SK-N-SH treated with all-trans-retinoic acid at 6 μM for 48 hours (cell line): ENCODE data around the gene LRRC40.
"Not testable (repeated sequence)": the region's sequence is repeated elsewhere in the genome, so short reads cannot be mapped to it uniquely, and the experiment has no call there.

Experiments
- ESRRG ChIP-seq: fragments of 250-450 bp; sonication (Bioruptor Pico); IDR thresholded peaks from 2 replicates; pipeline ENCODE4 v1.6.1; 2021; ENCODE audit warnings: mild to moderate bottlenecking
- OSR1 ChIP-seq: fragments of 250-450 bp; sonication (Bioruptor Pico); IDR thresholded peaks from 2 replicates; pipeline ENCODE4 v1.8.0; 2022; ENCODE audit warnings: moderate library complexity, mild to moderate bottlenecking, inconsistent platforms
- RARB ChIP-seq: fragments of 250-450 bp; sonication (Bioruptor Pico); IDR thresholded peaks from 2 replicates; pipeline ENCODE4 v1.8.0; 2021; ENCODE audit warnings: mild to moderate bottlenecking, moderate library complexity
- TCF4 ChIP-seq: fragments of 250-450 bp; sonication (Bioruptor Pico); IDR thresholded peaks from 2 replicates; pipeline ENCODE4 v1.8.0; 2021; ENCODE audit warnings: mild to moderate bottlenecking, moderate library complexity, borderline replicate concordance
- ZFP30 ChIP-seq: fragments of 450-650 bp; formaldehyde crosslinking; IDR thresholded peaks from 2 replicates; pipeline ENCODE4 v1.5.0; 2022; ENCODE audit warnings: mild to moderate bottlenecking, moderate library complexity
- ZNF565 ChIP-seq: fragments of 450-650 bp; formaldehyde crosslinking; conservative IDR thresholded peaks from 2 replicates; pipeline ENCODE4 v1.5.0; 2020; ENCODE audit warnings: low read depth, mild to moderate bottlenecking, moderate library complexity
- ZNF70 ChIP-seq: fragments of 450-650 bp; formaldehyde crosslinking; IDR thresholded peaks from 2 replicates; pipeline ENCODE4 v1.5.0; 2020; ENCODE audit warnings: mild to moderate bottlenecking, moderate library complexity
- TF ChIP-seq, protein P1 (sequence below): fragments of 250-450 bp; sonication (Bioruptor Pico); IDR thresholded peaks from 2 replicates; pipeline ENCODE4 v1.8.0; 2020; ENCODE audit warnings: mild to moderate bottlenecking, moderate library complexity, borderline replicate concordance
- TF ChIP-seq, protein P2 (sequence below): fragments of 250-450 bp; sonication (Bioruptor Pico); IDR thresholded peaks from 2 replicates; pipeline ENCODE4 v1.5.1; 2020; ENCODE audit warnings: low read depth, mild to moderate bottlenecking, moderate library complexity
- TF ChIP-seq, protein P3 (sequence below): fragments of 250-450 bp; sonication (Bioruptor Pico); IDR thresholded peaks from 2 replicates; pipeline ENCODE4 v1.5.1; 2021; ENCODE audit warnings: mild to moderate bottlenecking, moderate library complexity

DNA sequence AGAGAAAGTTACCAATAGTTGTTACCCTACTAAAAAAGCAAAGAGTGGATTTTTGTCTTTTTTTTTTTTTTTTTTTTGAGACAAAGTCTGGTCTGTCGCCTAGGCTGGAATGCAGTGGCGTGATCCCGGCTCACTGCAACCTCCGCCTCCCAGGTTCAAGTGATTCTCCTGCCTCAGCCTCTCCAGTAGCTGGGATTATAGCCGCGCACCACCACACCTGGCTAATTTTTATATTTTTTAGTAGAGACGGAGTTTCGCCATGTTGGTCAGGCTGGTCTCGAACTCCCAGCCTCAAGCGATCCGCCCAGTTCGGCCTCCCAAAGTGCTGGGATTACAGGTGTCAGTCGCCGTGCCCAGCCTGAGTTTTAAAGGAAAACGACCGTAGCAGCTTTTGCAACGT is 1.5 kb upstream of the LRRC40 start:
- TF ChIP-seq, protein P1, sequence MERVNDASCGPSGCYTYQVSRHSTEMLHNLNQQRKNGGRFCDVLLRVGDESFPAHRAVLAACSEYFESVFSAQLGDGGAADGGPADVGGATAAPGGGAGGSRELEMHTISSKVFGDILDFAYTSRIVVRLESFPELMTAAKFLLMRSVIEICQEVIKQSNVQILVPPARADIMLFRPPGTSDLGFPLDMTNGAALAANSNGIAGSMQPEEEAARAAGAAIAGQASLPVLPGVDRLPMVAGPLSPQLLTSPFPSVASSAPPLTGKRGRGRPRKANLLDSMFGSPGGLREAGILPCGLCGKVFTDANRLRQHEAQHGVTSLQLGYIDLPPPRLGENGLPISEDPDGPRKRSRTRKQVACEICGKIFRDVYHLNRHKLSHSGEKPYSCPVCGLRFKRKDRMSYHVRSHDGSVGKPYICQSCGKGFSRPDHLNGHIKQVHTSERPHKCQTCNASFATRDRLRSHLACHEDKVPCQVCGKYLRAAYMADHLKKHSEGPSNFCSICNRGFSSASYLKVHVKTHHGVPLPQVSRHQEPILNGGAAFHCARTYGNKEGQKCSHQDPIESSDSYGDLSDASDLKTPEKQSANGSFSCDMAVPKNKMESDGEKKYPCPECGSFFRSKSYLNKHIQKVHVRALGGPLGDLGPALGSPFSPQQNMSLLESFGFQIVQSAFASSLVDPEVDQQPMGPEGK (CRISPR knock-in tag): not testable (repeated sequence)
- TF ChIP-seq ZFP30; ZNF565; TCF4 (CRISPR knock-in tag); RARB; ESRRG; OSR1; ZNF70: not testable (repeated sequence)
- TF ChIP-seq, protein P2, sequence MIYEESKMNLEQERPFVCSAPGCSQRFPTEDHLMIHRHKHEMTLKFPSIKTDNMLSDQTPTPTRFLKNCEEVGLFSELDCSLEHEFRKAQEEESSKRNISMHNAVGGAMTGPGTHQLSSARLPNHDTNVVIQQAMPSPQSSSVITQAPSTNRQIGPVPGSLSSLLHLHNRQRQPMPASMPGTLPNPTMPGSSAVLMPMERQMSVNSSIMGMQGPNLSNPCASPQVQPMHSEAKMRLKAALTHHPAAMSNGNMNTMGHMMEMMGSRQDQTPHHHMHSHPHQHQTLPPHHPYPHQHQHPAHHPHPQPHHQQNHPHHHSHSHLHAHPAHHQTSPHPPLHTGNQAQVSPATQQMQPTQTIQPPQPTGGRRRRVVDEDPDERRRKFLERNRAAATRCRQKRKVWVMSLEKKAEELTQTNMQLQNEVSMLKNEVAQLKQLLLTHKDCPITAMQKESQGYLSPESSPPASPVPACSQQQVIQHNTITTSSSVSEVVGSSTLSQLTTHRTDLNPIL (CRISPR knock-in tag): not testable (repeated sequence)
- TF ChIP-seq, protein P3, sequence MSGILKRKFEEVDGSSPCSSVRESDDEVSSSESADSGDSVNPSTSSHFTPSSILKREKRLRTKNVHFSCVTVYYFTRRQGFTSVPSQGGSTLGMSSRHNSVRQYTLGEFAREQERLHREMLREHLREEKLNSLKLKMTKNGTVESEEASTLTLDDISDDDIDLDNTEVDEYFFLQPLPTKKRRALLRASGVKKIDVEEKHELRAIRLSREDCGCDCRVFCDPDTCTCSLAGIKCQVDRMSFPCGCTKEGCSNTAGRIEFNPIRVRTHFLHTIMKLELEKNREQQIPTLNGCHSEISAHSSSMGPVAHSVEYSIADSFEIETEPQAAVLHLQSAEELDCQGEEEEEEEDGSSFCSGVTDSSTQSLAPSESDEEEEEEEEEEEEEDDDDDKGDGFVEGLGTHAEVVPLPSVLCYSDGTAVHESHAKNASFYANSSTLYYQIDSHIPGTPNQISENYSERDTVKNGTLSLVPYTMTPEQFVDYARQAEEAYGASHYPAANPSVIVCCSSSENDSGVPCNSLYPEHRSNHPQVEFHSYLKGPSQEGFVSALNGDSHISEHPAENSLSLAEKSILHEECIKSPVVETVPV: not testable (repeated sequence)
